Fibroblast of lung (primary cell): Measurements from ENCODE around the gene NDST1. TPM values are rescaled to one million over a fixed set of nuclear protein-coding genes. Genes with fewer than 3 reads are reported as not detected.

Experiments used
- DNase-seq, 2 donors: peaks; one replicate each; pipeline versions ENCODE4 v3.0.0 to v3.0.0-alpha.2; 2010; ENCODE audit warnings: low read depth in 2 of 2
- H2AFZ ChIP-seq: 2 replicates; pipeline ENCODE4 v1.5.1; 2012; ENCODE audit warnings: low read length, control low read depth, inconsistent platforms
- H3K27ac ChIP-seq: 2 replicates; pipeline ENCODE4 v1.5.1; 2011; ENCODE audit warnings: low read length, control low read depth; ENCODE audit not compliant: insufficient read depth
- H3K27me3 ChIP-seq: 2 replicates; pipeline ENCODE4 v1.5.1; 2011; ENCODE audit warnings: mild to moderate bottlenecking, low read length; ENCODE audit not compliant: control insufficient read depth, insufficient read depth
- H3K36me3 ChIP-seq: 2 replicates; pipeline ENCODE4 v1.5.1; 2011; ENCODE audit warnings: low read length; ENCODE audit not compliant: control insufficient read depth, insufficient read depth
- H3K4me1 ChIP-seq: 2 replicates; pipeline ENCODE4 v1.5.1; 2011; ENCODE audit warnings: low read length; ENCODE audit not compliant: control insufficient read depth, insufficient read depth; ENCODE audit errors: extremely low read depth
- H3K4me2 ChIP-seq: 2 replicates; pipeline ENCODE4 v1.5.1; 2011; ENCODE audit warnings: low read length, control low read depth; ENCODE audit not compliant: insufficient read depth; ENCODE audit errors: extremely low read depth
- H3K4me3 ChIP-seq, 4 experiments: fragments of 200-600 bp in 1 of 4; sonication (generic) in 1 of 4; replicated peaks in 1 of 4; 2 replicates each; pipeline ENCODE4 v1.5.1; 2011 to 2016; ENCODE audit warnings: low read length in 4 of 4, low read depth in 3 of 4, mild to moderate bottlenecking in 3 of 4, control low read depth in 2 of 4, inconsistent platforms in 1 of 4, mixed read lengths in 1 of 4; ENCODE audit not compliant: insufficient read depth in 1 of 4; ENCODE audit errors: control extremely low read depth in 1 of 4
- H3K79me2 ChIP-seq: 2 replicates; pipeline ENCODE4 v1.5.1; 2012; ENCODE audit warnings: mild to moderate bottlenecking, low read length, inconsistent platforms; ENCODE audit not compliant: control insufficient read depth, insufficient read depth
- H3K9ac ChIP-seq: 2 replicates; pipeline ENCODE4 v1.5.1; 2011; ENCODE audit warnings: mild to moderate bottlenecking, low read length, control low read depth; ENCODE audit not compliant: insufficient read depth
- H3K9me3 ChIP-seq: 2 replicates; pipeline ENCODE4 v1.5.1; 2012; ENCODE audit warnings: low read depth, low read length; ENCODE audit not compliant: control insufficient read depth, insufficient read depth
- H4K20me1 ChIP-seq: 2 replicates; pipeline ENCODE4 v1.5.1; 2011; ENCODE audit warnings: low read length; ENCODE audit not compliant: control insufficient read depth, insufficient read depth; ENCODE audit errors: extremely low read depth
- EZH2 ChIP-seq: IDR thresholded peaks from 2 replicates; pipeline ENCODE4 v1.5.1; 2012; ENCODE audit warnings: low read length, control low read depth, mild to moderate bottlenecking; ENCODE audit errors: missing control alignments
- polyA plus RNA-seq, 2 donors: library from polyadenylated mRNA; depleted of rRNA in 1 of 2; stranded (reverse) in 1 of 2; unstranded in 1 of 2; fragments of >200 nt; gene quantifications; 2 replicates each; pipeline ENCODE4 v1.2.1, GENCODE V29; 2011 to 2012; ENCODE audit warnings: missing spikeins in 1 of 2
- total RNA-seq: library from RNA; depleted of rRNA; stranded (reverse); fragments of >200 nt; gene quantifications from 2 replicates; pipeline ENCODE4 v1.2.1, GENCODE V29; 2014
- TF ChIP-seq, protein P1 (sequence below), 2 donors: IDR thresholded peaks in 1 of 2; conservative IDR thresholded peaks in 1 of 2; 1 replicate in 1 of 2; 2 replicates in 1 of 2; pipeline ENCODE4 v1.5.1; 2011 to 2012; ENCODE audit warnings: low read length in 2 of 2, control low read depth in 1 of 2, inconsistent platforms in 1 of 2, low read depth in 1 of 2, mild to moderate bottlenecking in 1 of 2

Gene NDST1
- total and polyA plus RNA-seq, 2 donors (not counting 1 experiment from before 2014, with no cell fraction given) = 38.5 to 94.8 TPM

DNA sequence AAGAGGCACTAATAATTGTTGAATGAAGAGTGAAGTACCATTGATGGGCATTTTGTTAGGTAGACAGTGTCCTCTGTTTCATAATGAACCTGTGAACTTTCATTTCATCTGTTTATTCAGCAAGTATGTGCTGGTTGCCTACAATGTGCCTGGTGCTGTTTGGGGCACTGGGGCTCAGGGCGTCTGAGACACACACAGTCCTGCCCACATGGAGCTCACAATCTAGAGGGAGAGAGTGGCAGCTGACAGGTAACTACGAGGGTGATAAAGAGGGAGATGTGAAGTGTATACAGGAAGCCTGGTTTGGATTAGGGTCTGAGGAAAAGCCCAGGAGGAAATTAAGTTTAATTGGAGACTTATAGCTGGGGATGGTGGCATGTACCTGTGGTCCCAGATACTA is 28.5 kb upstream of the NDST1 start:
- Histone ChIP-seq H3K4me1 (peaks cover 13% of the 10 kb centered on the region), H3K27ac (no peak overlapping the region), H3K27me3 (no peaks in the 10 kb centered on the region), H3K36me3 (no peaks in the 10 kb centered on the region), H3K79me2 (no peaks in the 10 kb centered on the region), H2AFZ (no peak overlapping the region), H3K4me2 (no peak overlapping the region), H4K20me1 (no peaks in the 10 kb centered on the region), H3K4me3 (no peak overlapping the region), H3K9me3 (no peaks in the 10 kb centered on the region), H3K9ac (no peak overlapping the region)
- DNase-seq = no peak
- TF ChIP-seq EZH2 = no peak
- TF ChIP-seq, protein P1, sequence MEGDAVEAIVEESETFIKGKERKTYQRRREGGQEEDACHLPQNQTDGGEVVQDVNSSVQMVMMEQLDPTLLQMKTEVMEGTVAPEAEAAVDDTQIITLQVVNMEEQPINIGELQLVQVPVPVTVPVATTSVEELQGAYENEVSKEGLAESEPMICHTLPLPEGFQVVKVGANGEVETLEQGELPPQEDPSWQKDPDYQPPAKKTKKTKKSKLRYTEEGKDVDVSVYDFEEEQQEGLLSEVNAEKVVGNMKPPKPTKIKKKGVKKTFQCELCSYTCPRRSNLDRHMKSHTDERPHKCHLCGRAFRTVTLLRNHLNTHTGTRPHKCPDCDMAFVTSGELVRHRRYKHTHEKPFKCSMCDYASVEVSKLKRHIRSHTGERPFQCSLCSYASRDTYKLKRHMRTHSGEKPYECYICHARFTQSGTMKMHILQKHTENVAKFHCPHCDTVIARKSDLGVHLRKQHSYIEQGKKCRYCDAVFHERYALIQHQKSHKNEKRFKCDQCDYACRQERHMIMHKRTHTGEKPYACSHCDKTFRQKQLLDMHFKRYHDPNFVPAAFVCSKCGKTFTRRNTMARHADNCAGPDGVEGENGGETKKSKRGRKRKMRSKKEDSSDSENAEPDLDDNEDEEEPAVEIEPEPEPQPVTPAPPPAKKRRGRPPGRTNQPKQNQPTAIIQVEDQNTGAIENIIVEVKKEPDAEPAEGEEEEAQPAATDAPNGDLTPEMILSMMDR (conservative IDR thresholded peaks at IDR 0.05 in 1 of 2, IDR thresholded peaks at IDR 0.05 in 1 of 2; ENCODE audit: low read depth in 1 of 2, low read length in 2 of 2) = no peak

DNA sequence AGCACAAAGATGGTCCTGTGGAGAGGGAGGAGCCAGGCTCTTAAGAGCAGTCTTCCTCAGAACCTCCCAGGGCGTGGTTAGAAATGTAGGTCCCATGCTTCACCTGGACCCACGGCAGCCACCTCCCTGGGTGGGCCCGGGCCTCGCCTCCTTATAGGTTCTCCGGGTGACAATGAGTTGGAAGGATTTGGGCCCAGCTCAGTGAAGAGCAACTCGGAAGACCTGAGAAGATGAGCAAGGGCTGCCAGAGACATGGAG is 26.3 kb upstream of the NDST1 start:
- H3K4me2 ChIP-seq = no peak overlapping the region
- no peaks in the 10 kb centered on the region for H3K9me3 ChIP-seq
- H3K9ac ChIP-seq = no peak overlapping the region
- peaks cover 8% of the 10 kb centered on the region for H3K4me1 ChIP-seq
- no peak for TF ChIP-seq EZH2
- TF ChIP-seq, protein P1 (conservative IDR thresholded peaks at IDR 0.05 in 1 of 2, IDR thresholded peaks at IDR 0.05 in 1 of 2; ENCODE audit: low read depth in 1 of 2, low read length in 2 of 2) = no peak
- DNase-seq = no peak
- H3K36me3 ChIP-seq = no peaks in the 10 kb centered on the region
- no peak overlapping the region for H3K4me3 ChIP-seq
- H3K27ac ChIP-seq = no peak overlapping the region
- H4K20me1 ChIP-seq = no peaks in the 10 kb centered on the region
- no peak overlapping the region for H2AFZ ChIP-seq
- no peaks in the 10 kb centered on the region for H3K27me3 ChIP-seq
- H3K79me2 ChIP-seq = peaks cover 17% of the 10 kb centered on the region

DNA sequence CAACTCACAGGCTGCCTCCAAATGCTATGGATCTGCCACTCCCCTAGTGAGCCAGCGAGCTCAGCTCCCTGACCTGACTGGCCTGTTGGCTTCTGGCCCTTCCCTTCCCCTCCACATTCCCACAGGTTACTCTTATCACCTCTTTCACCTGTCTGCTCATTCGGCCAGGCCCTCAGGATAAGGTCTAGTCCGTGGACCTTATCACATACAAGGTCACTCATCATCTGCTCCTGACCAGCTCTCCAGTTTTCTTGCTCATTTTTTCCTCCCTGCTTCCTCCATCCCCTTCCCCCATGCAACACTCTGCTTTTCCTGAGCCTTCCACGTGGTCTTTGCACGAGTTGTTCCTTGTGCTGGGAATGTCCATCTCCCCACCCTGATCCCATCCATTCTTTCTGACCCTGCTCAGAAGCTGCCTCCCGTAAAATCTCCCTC is 25.9 kb upstream of the NDST1 start:
- no peaks in the 10 kb centered on the region for H3K27me3 ChIP-seq
- H3K4me3 ChIP-seq = no peak overlapping the region
- H2AFZ ChIP-seq = no peak overlapping the region
- no peak overlapping the region for H3K9ac ChIP-seq
- no peak for DNase-seq
- H3K36me3 ChIP-seq = no peaks in the 10 kb centered on the region
- no peaks in the 10 kb centered on the region for H3K9me3 ChIP-seq
- H3K79me2 ChIP-seq = peaks cover 20% of the 10 kb centered on the region
- no peaks in the 10 kb centered on the region for H4K20me1 ChIP-seq
- H3K4me2 ChIP-seq = no peak overlapping the region
- TF ChIP-seq, protein P1 (conservative IDR thresholded peaks at IDR 0.05 in 1 of 2, IDR thresholded peaks at IDR 0.05 in 1 of 2; ENCODE audit: low read depth in 1 of 2, low read length in 2 of 2) = no peak
- TF ChIP-seq EZH2 = no peak
- H3K27ac ChIP-seq = no peak overlapping the region
- peaks cover 7% of the 10 kb centered on the region for H3K4me1 ChIP-seq
